GM13976 (cell line): Measurements from ENCODE around the gene IRGC.

Experiments
- DNase-seq: peaks from one replicate; pipeline ENCODE4 v3.0.0; 2012; ENCODE audit warnings: low spot score
- CTCF ChIP-seq: IDR thresholded peaks from 2 replicates; pipeline ENCODE4 v1.5.1; 2012; ENCODE audit warnings: borderline replicate concordance, mild to moderate bottlenecking; ENCODE audit not compliant: insufficient read depth; ENCODE audit errors: extremely low read depth, missing control alignments, control extremely low read depth
- in situ Hi-C: fragments of 300-500 bp; cut with MboI; formaldehyde crosslinking; loops from one replicate; pipeline ENCODE4 v1.12.0; 2022; ENCODE audit warnings: low sequenced_read_pairs, mixed read lengths, inconsistent platforms; ENCODE audit not compliant: unreplicated experiment

Gene IRGC, protein sequence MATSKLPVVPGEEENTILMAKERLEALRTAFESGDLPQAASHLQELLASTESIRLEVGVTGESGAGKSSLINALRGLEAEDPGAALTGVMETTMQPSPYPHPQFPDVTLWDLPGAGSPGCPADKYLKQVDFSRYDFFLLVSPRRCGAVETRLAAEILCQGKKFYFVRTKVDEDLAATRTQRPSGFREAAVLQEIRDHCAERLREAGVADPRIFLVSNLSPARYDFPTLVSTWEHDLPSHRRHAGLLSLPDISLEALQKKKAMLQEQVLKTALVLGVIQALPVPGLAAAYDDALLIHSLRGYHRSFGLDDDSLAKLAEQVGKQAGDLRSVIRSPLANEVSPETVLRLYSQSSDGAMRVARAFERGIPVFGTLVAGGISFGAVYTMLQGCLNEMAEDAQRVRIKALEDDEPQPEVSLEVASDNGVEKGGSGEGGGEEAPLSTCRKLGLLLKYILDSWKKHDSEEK

DNA sequence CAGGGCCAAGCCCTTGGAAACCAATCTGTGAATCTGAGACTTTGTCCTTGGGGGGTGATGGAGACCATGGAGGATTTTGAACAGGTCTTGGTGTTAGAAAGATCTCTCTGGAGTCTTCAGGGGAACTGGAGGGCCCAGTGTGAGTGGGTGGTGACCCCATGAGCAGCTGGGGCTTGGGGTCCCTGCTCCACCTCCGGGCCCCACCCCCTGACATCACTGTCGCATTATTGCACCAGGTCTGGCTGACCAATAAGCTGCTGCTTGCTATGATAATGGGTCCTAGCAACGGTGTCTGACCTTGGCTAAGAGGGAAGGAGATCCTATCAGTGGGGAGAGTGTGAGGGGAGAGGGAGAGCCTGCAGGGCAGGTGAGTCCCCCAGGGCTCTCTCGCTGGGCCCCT is at the start of gene IRGC:
TSS of gene IRGC (plus strand) at position 301 of the 400 bp plus-strand sequence. CDS start 2,483 bp downstream, outside the sequence.
- DNase-seq = no peak
- no peak for TF ChIP-seq CTCF
- in situ Hi-C loops = no loop called here

DNA sequence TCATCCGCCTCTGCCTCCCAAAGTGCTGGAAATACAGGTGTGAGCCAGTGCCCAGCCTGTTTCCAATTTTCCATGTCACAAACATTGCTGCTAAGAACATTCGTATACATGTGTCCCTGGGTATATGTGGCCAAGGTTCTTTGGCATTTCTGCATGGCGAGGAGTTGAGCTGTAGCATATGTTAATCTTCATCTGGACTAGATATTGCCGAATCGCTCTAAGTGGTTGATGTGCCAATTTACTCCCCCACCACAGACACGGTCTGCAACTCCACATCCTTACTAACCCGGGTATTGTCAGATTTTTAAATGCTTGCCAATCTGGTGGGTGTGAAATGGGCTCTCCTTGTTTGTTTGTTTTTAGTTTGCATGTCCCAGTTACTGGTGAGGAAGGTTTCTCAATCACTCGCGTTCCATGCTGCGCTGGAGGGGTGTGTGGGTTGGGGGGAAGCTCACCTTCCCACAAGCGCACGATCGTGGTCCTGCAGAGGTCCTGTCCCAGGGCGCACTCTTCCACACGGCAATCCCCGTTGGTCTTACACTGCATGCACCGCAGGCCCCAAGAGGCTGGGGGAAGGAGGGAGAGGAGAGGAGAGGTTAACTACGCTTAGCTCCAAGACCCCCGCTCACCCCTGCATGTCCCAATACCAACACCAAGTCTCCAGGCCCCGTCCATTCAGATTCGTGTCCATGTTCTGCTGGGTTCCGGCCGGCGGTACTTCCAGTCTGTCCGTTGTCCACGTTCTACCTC is 48.6 kb upstream of the IRGC start:
- no peak for TF ChIP-seq CTCF
- in situ Hi-C loops = no loop called here
- no peak for DNase-seq

- no peak for TF ChIP-seq CTCF
- DNase-seq = no peak
- in situ Hi-C loops = no loop called here
Measured at GRCh38 chr19:43667876-43668405, 47.9 kb upstream of the IRGC start.

DNA sequence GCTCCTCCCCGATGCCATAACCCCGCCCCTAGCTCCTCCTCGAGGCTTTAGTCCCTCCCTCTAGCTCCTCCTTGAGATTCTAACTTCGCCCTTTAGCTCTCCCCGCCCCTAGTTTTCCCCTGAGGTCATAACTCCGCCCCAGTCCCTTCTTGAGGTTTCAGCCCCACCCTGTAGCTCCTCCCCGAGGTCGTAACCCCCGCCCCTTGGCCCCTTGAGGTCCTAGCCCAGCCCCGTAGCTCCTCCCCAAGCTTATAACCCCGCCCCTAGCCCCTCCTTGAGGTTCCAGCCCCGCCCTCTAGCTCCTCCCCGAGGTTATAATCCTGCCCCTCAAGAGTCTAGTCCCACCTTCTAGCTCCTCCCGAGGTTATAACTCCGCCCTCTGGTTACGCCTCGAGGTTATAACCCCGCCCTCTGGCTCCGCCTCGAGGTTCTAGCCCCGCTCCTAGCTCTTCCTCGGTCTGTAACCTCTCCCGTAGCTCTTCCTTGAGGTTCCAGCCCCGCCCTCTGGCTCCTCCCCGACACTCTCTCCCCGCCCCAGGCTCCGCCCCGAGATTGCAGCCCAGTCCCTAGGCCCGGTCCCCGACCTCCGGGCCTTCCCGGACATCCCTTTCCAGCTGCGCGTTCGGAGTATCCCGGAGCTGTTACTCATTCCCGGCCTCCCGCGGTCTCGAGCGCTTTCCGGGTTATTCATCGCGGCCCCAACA is 47.3 kb upstream of the IRGC start:
- peak; percentile 98 for DNase-seq
- in situ Hi-C loops = no loop called here
- TF ChIP-seq CTCF = no peak

GRCh38 chr19:43672061-43672679 is 43.7 kb upstream of the IRGC start:
- TF ChIP-seq CTCF = no peak
- DNase-seq = no peak
- in situ Hi-C loops = no loop called here

- no peak for DNase-seq
- in situ Hi-C loops = no loop called here
- no peak for TF ChIP-seq CTCF
Measured at GRCh38 chr19:43673637-43674036, 42.2 kb upstream of the IRGC start.
